Transverse colon (tissue), 4 donors: ENCODE data around the gene ZFHX3. TPM values are rescaled to one million over a fixed set of nuclear protein-coding genes. Genes with fewer than 3 reads are reported as not detected.

Experiments
- DNase-seq: peaks from one replicate; pipeline ENCODE4 v3.0.0-alpha.2; 2019
- H3K27ac ChIP-seq, 4 donors: fragments of 200-600 bp; sonication (generic); 2 replicates each; pipeline ENCODE4 v1.5.1; 2016 to 2018; ENCODE audit warnings: inconsistent platforms in 4 of 4
- H3K27me3 ChIP-seq: fragments of 200-600 bp; sonication (generic); 2 replicates; pipeline ENCODE4 v1.5.1; 2017; ENCODE audit warnings: inconsistent platforms
- H3K36me3 ChIP-seq, 4 donors: fragments of 200-600 bp; sonication (generic); 2 replicates each; pipeline ENCODE4 v1.5.1; 2017 to 2019; ENCODE audit warnings: inconsistent platforms in 4 of 4
- H3K4me1 ChIP-seq, 4 donors: fragments of 200-600 bp; sonication (generic); 2 replicates each; pipeline ENCODE4 v1.5.1; 2017 to 2020; ENCODE audit warnings: inconsistent platforms in 4 of 4
- H3K4me3 ChIP-seq, 4 donors: fragments of 200-600 bp; sonication (generic); 1 replicate in 1 of 4; 2 replicates in 3 of 4; pipeline versions ENCODE4 v1.5.1 to v1.6.1; 2017 to 2019; ENCODE audit warnings: inconsistent platforms in 4 of 4
- H3K9me3 ChIP-seq, 2 donors: fragments of 200-600 bp; sonication (generic); 2 replicates each; pipeline ENCODE4 v1.5.1; 2017 to 2019; ENCODE audit warnings: inconsistent platforms in 2 of 2
- CTCF ChIP-seq, 5 experiments: fragments of 200-600 bp in 3 of 5; fragments of 450-650 bp in 2 of 5; sonication (generic) in 3 of 5; IDR thresholded peaks; 1 replicate in 2 of 5; 2 replicates in 3 of 5; pipeline ENCODE4 v1.5.1; 2016 to 2017; ENCODE audit warnings: antibody characterized with exemption in 5 of 5, inconsistent platforms in 3 of 5, mild to moderate bottlenecking in 2 of 5, moderate library complexity in 1 of 5
- EP300 ChIP-seq: sonication (generic); formaldehyde crosslinking; IDR thresholded peaks from one replicate; pipeline ENCODE4 v1.6.1; 2017; ENCODE audit warnings: antibody characterized with exemption, low read depth
- POLR2A ChIP-seq: fragments of 450-650 bp; IDR thresholded peaks from one replicate; pipeline ENCODE4 v1.6.1; 2016; ENCODE audit warnings: antibody characterized with exemption, mild to moderate bottlenecking, moderate library complexity
- POLR2AphosphoS5 ChIP-seq, 3 donors: sonication (generic); formaldehyde crosslinking; IDR thresholded peaks; one replicate each; pipeline ENCODE4 v1.6.1; 2016; ENCODE audit warnings: antibody characterized with exemption in 3 of 3
- WGBS, 2 donors: methylation state at CpG; one replicate each; pipeline ENCODE4 v1.1.5; 2018; ENCODE audit warnings: low coverage in 1 of 2; 5-methylcytosine and 5-hydroxymethylcytosine counted together
- in situ Hi-C, 4 donors: fragments of 200-750 bp; cut with MboI; loops; one replicate each; pipeline versions ENCODE4 v1.15.0 to v1.15.1; 2017; ENCODE audit warnings: low sequenced_read_pairs in 3 of 4, low pct_ligation_motif_present in 1 of 4, low pct_unique_long_range_greater_than_20kb in 1 of 4
- intact Hi-C: fragments of 100-400 bp; cut with DNase I; formaldehyde crosslinking; loops from one replicate; pipeline ENCODE4 v1.15.1; 2023; ENCODE audit warnings: low total_unique reads
- total RNA-seq, 4 donors: library from RNA; depleted of rRNA; stranded (reverse); fragments of >200 nt; gene quantifications; one replicate each; pipeline ENCODE4 v1.1.0, GENCODE V29; 2016

ZFHX3 gene
- total RNA-seq, 4 donors from 2014 or later = 12.3 to 23.7 (median 15.3) TPM

- Histone ChIP-seq H3K4me1 (no peaks in the 10 kb centered on the region), H3K36me3 (no peaks in the 10 kb centered on the region), H3K4me3 (no peak overlapping the region), H3K27me3 (no peaks in the 10 kb centered on the region), H3K27ac (no peak overlapping the region), H3K9me3 (no peaks in the 10 kb centered on the region)
- WGBS, 2 donors = 80 to 89% methylated on average over 2 to 7 of the region's 7 CpGs
- no peak for DNase-seq
- in situ Hi-C loops = no loop called here
- TF ChIP-seq CTCF (IDR thresholded peaks at IDR 0.05) = no peak
- intact Hi-C loops = no loop called here
Measured at GRCh38 chr16:72969146-72969545, 78.8 kb downstream of the ZFHX3 start.

- Histone ChIP-seq H3K9me3 (no peaks in the 10 kb centered on the region), H3K4me3 (no peak overlapping the region), H3K36me3 (no peaks in the 10 kb centered on the region), H3K27me3 (no peaks in the 10 kb centered on the region), H3K4me1 (no peaks in the 10 kb centered on the region), H3K27ac (no peak overlapping the region)
- 61 to 79% methylated on average over 4 to 5 of the region's 5 CpGs for WGBS, 2 donors
- in situ Hi-C loops (no loop called here), intact Hi-C loops (no loop called here)
- TF ChIP-seq EP300 (no peak), POLR2AphosphoS5 (IDR thresholded peaks at IDR 0.05) (no peak), CTCF (IDR thresholded peaks at IDR 0.05) (no peak), POLR2A (no peak)
- no peak for DNase-seq
Measured at GRCh38 chr16:72967941-72968340, 80.0 kb downstream of the ZFHX3 start.

DNA sequence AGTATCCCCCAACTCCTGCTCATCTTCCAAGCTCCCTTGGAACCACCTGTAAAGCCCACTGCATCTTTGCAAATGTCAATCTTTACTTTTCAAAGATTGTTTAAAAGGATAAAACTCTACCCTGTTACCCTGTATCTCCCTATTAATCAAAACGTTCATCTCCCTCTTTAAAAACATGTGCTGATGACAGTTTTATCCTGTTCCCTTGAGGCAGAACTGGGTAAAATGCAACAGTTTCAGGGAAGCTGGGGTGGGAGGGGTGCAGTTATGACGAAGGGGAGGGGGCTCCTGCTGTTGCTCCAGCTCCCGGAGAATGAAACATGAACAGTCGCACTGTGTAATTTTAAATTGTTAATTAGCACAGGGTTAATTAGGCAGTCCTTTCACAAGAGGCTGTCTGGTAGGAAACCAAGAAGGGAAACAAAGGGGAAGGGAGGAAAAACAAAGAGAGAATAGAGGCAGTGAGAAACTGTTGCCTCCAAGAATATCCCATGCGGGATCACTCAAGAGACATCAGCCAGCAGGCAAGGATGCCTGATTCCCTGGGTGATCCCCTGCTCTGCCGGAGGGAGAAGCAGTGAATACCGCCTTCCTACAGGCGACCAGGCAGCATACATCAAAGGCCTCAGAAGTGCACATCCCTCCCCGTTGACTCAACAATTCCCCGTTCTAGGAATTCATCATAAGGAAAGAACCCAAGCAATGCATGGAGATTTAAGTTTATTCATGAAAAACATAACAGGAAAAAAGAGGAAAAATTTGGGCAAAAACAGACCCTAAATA lies 84.2 kb downstream of the ZFHX3 start:
- no peak for DNase-seq
- TF ChIP-seq POLR2A (no peak), EP300 (no peak), CTCF (IDR thresholded peaks at IDR 0.05) (no peak), POLR2AphosphoS5 (IDR thresholded peaks at IDR 0.05) (no peak)
- intact Hi-C loops = loop anchor here (1.0 kb wide), 1 partner anchor 32 kb away; no protein-coding TSS in a partner anchor
- Histone ChIP-seq H3K4me3 (no peak overlapping the region), H3K36me3 (peaks cover 0 to 2% (median 0%) of the 10 kb centered on the region in 4 donors), H3K4me1 (peaks cover 0 to 7% (median 5%) of the 10 kb centered on the region in 4 donors), H3K9me3 (no peaks in the 10 kb centered on the region), H3K27ac (no peak overlapping the region), H3K27me3 (no peaks in the 10 kb centered on the region)
- 73 to 74% methylated on average over 7 to 10 of the region's 10 CpGs for WGBS, 2 donors
- in situ Hi-C loops = no loop called here

DNA sequence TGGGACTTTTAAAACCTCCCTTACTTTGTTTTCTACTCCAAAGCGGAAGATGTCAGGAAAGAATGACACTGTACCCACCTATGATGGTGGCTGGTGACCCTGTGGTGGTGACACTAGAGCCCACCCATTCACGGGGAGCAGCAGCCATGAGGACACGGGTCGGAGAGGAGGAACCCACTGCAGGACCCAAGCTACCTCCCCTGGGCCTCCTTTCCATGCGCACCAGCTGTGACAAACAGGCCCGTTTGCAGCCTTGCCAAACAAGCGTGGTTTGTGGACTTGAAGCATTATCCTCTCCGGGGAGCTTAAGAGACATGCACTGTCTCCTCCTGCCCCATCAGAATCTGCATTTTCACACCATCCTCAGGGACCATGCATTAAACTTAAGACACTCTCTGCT lies 85.6 kb downstream of the ZFHX3 start:
- intact Hi-C loops = no loop called here
- H3K27me3 ChIP-seq = no peaks in the 10 kb centered on the region
- WGBS, 2 donors = 76% methylated on average over 8 of the region's 8 CpGs; no CpG with 5 or more reads in 1 of the 2 donors
- H3K4me1 ChIP-seq = peaks cover 0 to 7% (median 5%) of the 10 kb centered on the region in 4 donors
- TF ChIP-seq POLR2AphosphoS5 (IDR thresholded peaks at IDR 0.05) (no peak), CTCF (IDR thresholded peaks at IDR 0.05) (no peak), EP300 (no peak), POLR2A (no peak)
- no peak for DNase-seq
- no peaks in the 10 kb centered on the region for H3K9me3 ChIP-seq
- in situ Hi-C loops = no loop called here
- no peak overlapping the region for H3K4me3 ChIP-seq
- H3K36me3 ChIP-seq = peaks cover 0 to 7% (median 0%) of the 10 kb centered on the region in 4 donors
- H3K27ac ChIP-seq = no peak overlapping the region
